HG03280 (cell line): ENCODE data around the gene AS3MT.
A peak's percentile ranks its signal among the peaks of the same experiment; 100 is the strongest.
"Not testable (repeated sequence)": the region's sequence is repeated elsewhere in the genome, so short reads cannot be mapped to it uniquely, and the experiment has no call there.

Source experiments
- ATAC-seq: cut with Tn5 transposase; IDR thresholded peaks from one replicate; pipeline ENCODE4 v1.9.1; 2021; ENCODE audit warnings: mild to moderate bottlenecking, moderate library complexity; ENCODE audit not compliant: unreplicated experiment

Gene AS3MT

GRCh38 chr10:102855731-102856436 is 13.4 kb upstream of the AS3MT start:
- not testable (repeated sequence) for ATAC-seq

- ATAC-seq: no peak
Measured at GRCh38 chr10:102856758-102857424, 12.4 kb upstream of the AS3MT start.

GRCh38 chr10:102859911-102860310 is 9.4 kb upstream of the AS3MT start:
- ATAC-seq: no peak

- ATAC-seq: no peak
Measured at GRCh38 chr10:102863660-102864059, 5.6 kb upstream of the AS3MT start.

GRCh38 chr10:102865620-102866019 is 3.6 kb upstream of the AS3MT start:
- ATAC-seq: no peak

- no peak for ATAC-seq
Measured at GRCh38 chr10:102868911-102869257, 386 bp upstream of the AS3MT start.

GRCh38 chr10:102870221-102870620 is 951 bp downstream of the AS3MT start:
- ATAC-seq: no peak

GRCh38 chr10:102872163-102872562 is 2.9 kb downstream of the AS3MT start:
- no peak for ATAC-seq

GRCh38 chr10:102876747-102877153 is 7.5 kb downstream of the AS3MT start:
- ATAC-seq: no peak

GRCh38 chr10:102878629-102879028 is 9.4 kb downstream of the AS3MT start:
- no peak for ATAC-seq

GRCh38 chr10:102880256-102880655 is 11.0 kb downstream of the AS3MT start:
- ATAC-seq: no peak

GRCh38 chr10:102888048-102888447 is 18.8 kb downstream of the AS3MT start:
- no peak for ATAC-seq

- no peak for ATAC-seq
Measured at GRCh38 chr10:102894466-102895213, 25.4 kb downstream of the AS3MT start.

- ATAC-seq: no peak
Measured at GRCh38 chr10:102900006-102900405, 30.7 kb downstream of the AS3MT start.

GRCh38 chr10:102904346-102904745 is 35.1 kb downstream of the AS3MT start:
- no peak for ATAC-seq

- ATAC-seq: no peak
Measured at GRCh38 chr10:102906507-102906906, 37.2 kb downstream of the AS3MT start.

- no peak for ATAC-seq
Measured at GRCh38 chr10:102914781-102915180, 45.5 kb downstream of the AS3MT start.

GRCh38 chr10:102916173-102916572 is 46.9 kb downstream of the AS3MT start:
- ATAC-seq: no peak

GRCh38 chr10:102917314-102917961 is 48.2 kb downstream of the AS3MT start:
- ATAC-seq: peak; percentile 39

GRCh38 chr10:102917962-102918816 is 48.9 kb downstream of the AS3MT start, which contains the start of gene CNNM2:
Gene CNNM2, plus strand, starts transcription at chr10:102918294. Its CDS starts 187 bp downstream, at chr10:102918481.
- peak; percentile 90 for ATAC-seq
